Activated naive CD8-positive, alpha-beta T cell treated with anti-CD3 and anti-CD28 coated beads for 36 hours (primary cell): ENCODE measurements around the gene SRGAP2C. TPM values are rescaled to one million over a fixed set of nuclear protein-coding genes. Genes with fewer than 3 reads are reported as not detected.
"Not testable (repeated sequence)": the region's sequence is repeated elsewhere in the genome, so short reads cannot be mapped to it uniquely, and the experiment has no call there.

Experiments used
- DNase-seq: peaks from one replicate; pipeline ENCODE4 v3.0.0; 2021
- H3K27ac Mint-ChIP-seq: one replicate; pipeline ENCODE4 v1.8.0; 2022; ENCODE audit warnings: mild to moderate bottlenecking, moderate library complexity, mixed read lengths
- H3K27me3 Mint-ChIP-seq: one replicate; pipeline ENCODE4 v1.8.0; 2022; ENCODE audit warnings: mild to moderate bottlenecking, mixed read lengths
- H3K36me3 Mint-ChIP-seq: one replicate; pipeline ENCODE4 v1.8.0; 2021; ENCODE audit warnings: mild to moderate bottlenecking, mixed read lengths
- H3K4me1 Mint-ChIP-seq: one replicate; pipeline ENCODE4 v1.8.0; 2021; ENCODE audit warnings: mixed read lengths
- H3K4me3 Mint-ChIP-seq: one replicate; pipeline ENCODE4 v1.8.0; 2022; ENCODE audit warnings: mild to moderate bottlenecking, moderate library complexity, mixed read lengths
- H3K9me3 Mint-ChIP-seq: one replicate; pipeline ENCODE4 v1.8.0; 2022; ENCODE audit warnings: mixed read lengths
- total RNA-seq, 2 experiments: library from RNA; stranded (reverse); gene quantifications; one replicate each; pipeline ENCODE4 v1.2.3, GENCODE V29; 2021

SRGAP2C gene
- total RNA-seq, 2 experiments from 2014 or later, result 14.6 to 19.1 TPM

GRCh38 chr1:121278202-121278601 is 93.4 kb downstream of the SRGAP2C start:
- not testable (repeated sequence) for H3K27ac Mint-ChIP-seq, H3K27me3 Mint-ChIP-seq, H3K4me1 Mint-ChIP-seq, H3K9me3 Mint-ChIP-seq, DNase-seq, H3K36me3 Mint-ChIP-seq, H3K4me3 Mint-ChIP-seq

DNA sequence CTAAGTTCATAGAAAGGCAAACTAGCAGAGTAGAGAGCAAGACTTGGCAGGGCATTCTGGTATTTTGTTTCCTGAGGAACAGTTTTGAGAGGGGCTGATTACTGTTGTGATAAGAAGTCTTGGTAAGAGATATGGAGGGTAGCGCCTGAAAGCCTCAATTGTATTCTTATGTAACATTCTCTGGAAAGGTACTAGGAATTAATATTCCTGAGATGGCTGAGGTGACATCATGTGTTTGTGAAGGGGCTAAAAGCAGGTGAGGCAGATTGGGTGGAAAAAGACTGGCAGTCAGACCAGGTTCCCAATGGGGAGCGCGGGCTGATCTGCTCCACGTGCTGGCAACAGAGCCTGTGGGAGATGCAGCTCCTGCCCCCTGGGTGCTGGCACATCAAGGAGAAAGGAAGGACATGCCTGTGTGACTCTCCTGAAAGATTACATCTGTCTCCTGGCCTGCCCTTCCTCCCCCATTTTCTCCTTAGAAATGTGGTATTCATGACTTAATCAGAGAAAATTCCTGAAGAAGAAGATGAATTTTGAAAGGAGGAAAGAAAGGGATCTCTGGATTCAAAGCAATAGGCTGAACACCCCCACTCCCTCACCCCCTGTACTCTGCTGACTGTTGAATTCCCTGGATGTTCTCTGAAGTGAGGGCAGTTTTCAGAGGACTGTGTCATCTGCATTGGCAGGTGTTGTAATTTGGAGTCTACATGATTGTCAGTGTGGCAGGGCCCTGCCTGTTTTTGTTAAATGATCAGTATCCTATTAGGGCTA is 94.2 kb downstream of the SRGAP2C start:
- not testable (repeated sequence) for H3K36me3 Mint-ChIP-seq, H3K27me3 Mint-ChIP-seq, H3K9me3 Mint-ChIP-seq, H3K4me1 Mint-ChIP-seq, H3K4me3 Mint-ChIP-seq, DNase-seq, H3K27ac Mint-ChIP-seq

- not testable (repeated sequence) for DNase-seq, H3K27ac Mint-ChIP-seq, H3K36me3 Mint-ChIP-seq, H3K4me1 Mint-ChIP-seq, H3K9me3 Mint-ChIP-seq, H3K4me3 Mint-ChIP-seq, H3K27me3 Mint-ChIP-seq
Observed at GRCh38 chr1:121279548-121279898, 94.7 kb downstream of the SRGAP2C start.

- not testable (repeated sequence) for H3K4me1 Mint-ChIP-seq, H3K9me3 Mint-ChIP-seq, H3K36me3 Mint-ChIP-seq, H3K27me3 Mint-ChIP-seq, H3K27ac Mint-ChIP-seq, H3K4me3 Mint-ChIP-seq, DNase-seq
Observed at GRCh38 chr1:121280699-121281317, 96.0 kb downstream of the SRGAP2C start.

GRCh38 chr1:121281480-121281879 is 96.7 kb downstream of the SRGAP2C start:
- H3K36me3 Mint-ChIP-seq, H3K4me1 Mint-ChIP-seq, H3K4me3 Mint-ChIP-seq, H3K27ac Mint-ChIP-seq, DNase-seq, H3K9me3 Mint-ChIP-seq, H3K27me3 Mint-ChIP-seq: not testable (repeated sequence)

GRCh38 chr1:121283587-121284180 is 98.9 kb downstream of the SRGAP2C start:
- not testable (repeated sequence) for H3K27me3 Mint-ChIP-seq, DNase-seq, H3K4me1 Mint-ChIP-seq, H3K27ac Mint-ChIP-seq, H3K4me3 Mint-ChIP-seq, H3K36me3 Mint-ChIP-seq, H3K9me3 Mint-ChIP-seq

GRCh38 chr1:121292590-121292989 is 107.8 kb downstream of the SRGAP2C start:
- not testable (repeated sequence) for H3K4me1 Mint-ChIP-seq, DNase-seq, H3K36me3 Mint-ChIP-seq, H3K27me3 Mint-ChIP-seq, H3K27ac Mint-ChIP-seq, H3K9me3 Mint-ChIP-seq, H3K4me3 Mint-ChIP-seq

GRCh38 chr1:121293263-121294204 is 108.8 kb downstream of the SRGAP2C start:
- not testable (repeated sequence) for H3K27ac Mint-ChIP-seq, H3K9me3 Mint-ChIP-seq, H3K4me1 Mint-ChIP-seq, H3K4me3 Mint-ChIP-seq, H3K27me3 Mint-ChIP-seq, H3K36me3 Mint-ChIP-seq, DNase-seq

- H3K4me3 Mint-ChIP-seq, H3K4me1 Mint-ChIP-seq, H3K27ac Mint-ChIP-seq, H3K9me3 Mint-ChIP-seq, DNase-seq, H3K27me3 Mint-ChIP-seq, H3K36me3 Mint-ChIP-seq: not testable (repeated sequence)
Observed at GRCh38 chr1:121294205-121294570, 109.4 kb downstream of the SRGAP2C start.

- not testable (repeated sequence) for H3K27ac Mint-ChIP-seq, H3K9me3 Mint-ChIP-seq, H3K36me3 Mint-ChIP-seq, H3K4me3 Mint-ChIP-seq, H3K27me3 Mint-ChIP-seq, DNase-seq, H3K4me1 Mint-ChIP-seq
Observed at GRCh38 chr1:121296563-121296962, 111.8 kb downstream of the SRGAP2C start.

GRCh38 chr1:121298529-121298928 is 113.8 kb downstream of the SRGAP2C start:
- not testable (repeated sequence) for H3K27ac Mint-ChIP-seq, H3K27me3 Mint-ChIP-seq, H3K9me3 Mint-ChIP-seq, H3K36me3 Mint-ChIP-seq, DNase-seq, H3K4me3 Mint-ChIP-seq, H3K4me1 Mint-ChIP-seq

- not testable (repeated sequence) for H3K27me3 Mint-ChIP-seq, H3K36me3 Mint-ChIP-seq, H3K4me1 Mint-ChIP-seq, H3K4me3 Mint-ChIP-seq, H3K9me3 Mint-ChIP-seq, H3K27ac Mint-ChIP-seq, DNase-seq
Observed at GRCh38 chr1:121299514-121300149, 114.9 kb downstream of the SRGAP2C start.

- H3K4me3 Mint-ChIP-seq, result not testable (repeated sequence)
Observed at GRCh38 chr1:121301876-121302275, 117.1 kb downstream of the SRGAP2C start.

DNA sequence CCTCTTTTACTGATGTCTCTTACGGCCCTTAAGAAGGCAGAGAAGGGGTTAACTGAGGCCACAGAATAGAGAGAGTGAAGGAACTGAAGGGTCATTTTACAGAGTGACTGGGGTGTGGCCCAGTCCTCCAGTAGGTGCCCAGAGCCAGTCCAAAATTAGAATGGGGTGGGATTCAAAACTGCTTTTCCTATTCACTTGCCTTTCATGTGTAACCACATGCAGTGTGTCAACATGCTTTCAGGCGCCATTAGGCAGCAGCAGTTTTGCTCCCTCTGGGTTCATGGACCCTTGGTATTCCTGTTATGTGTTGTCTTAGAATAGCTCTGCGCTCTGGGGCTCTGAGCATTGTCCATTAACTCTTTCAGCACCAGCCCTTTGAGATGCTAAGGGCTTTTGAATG is 123.0 kb downstream of the SRGAP2C start:
- DNase-seq, H3K27me3 Mint-ChIP-seq, H3K36me3 Mint-ChIP-seq, H3K9me3 Mint-ChIP-seq, H3K27ac Mint-ChIP-seq, H3K4me3 Mint-ChIP-seq, H3K4me1 Mint-ChIP-seq: not testable (repeated sequence)

More at GRCh38 chr1:121301876-121302275, 117.1 kb downstream of the SRGAP2C start:
- not testable (repeated sequence) for H3K36me3 Mint-ChIP-seq, DNase-seq, H3K27me3 Mint-ChIP-seq, H3K9me3 Mint-ChIP-seq, H3K27ac Mint-ChIP-seq, H3K4me1 Mint-ChIP-seq

GRCh38 chr1:121315509-121315908 is 130.7 kb downstream of the SRGAP2C start:
- not testable (repeated sequence) for H3K4me3 Mint-ChIP-seq, H3K9me3 Mint-ChIP-seq, DNase-seq, H3K27ac Mint-ChIP-seq, H3K27me3 Mint-ChIP-seq, H3K36me3 Mint-ChIP-seq, H3K4me1 Mint-ChIP-seq
